ENCODE results near the gene NEK8.

GRCh38 chr17:28725660-28726225 is 2.8 kb upstream of the NEK8 start:
- TF ChIP-seq CTCF (IDR thresholded peaks at IDR 0.05) (no peak), EP300 (IDR thresholded peaks at IDR 0.05) (no peak), POLR2A (IDR thresholded peaks at IDR 0.05) (no peak)
